CD4-positive, alpha-beta memory T cell (primary cell): ENCODE results near the gene SMYD3. TPM values are rescaled to one million over a fixed set of nuclear protein-coding genes. Genes with fewer than 3 reads are reported as not detected.
"Not testable (repeated sequence)": the region's sequence is repeated elsewhere in the genome, so short reads cannot be mapped to it uniquely, and the experiment has no call there.

Experiments
- CTCF ChIA-PET: fragments of 350-600 bp; sonication (Branson Sonifier 250); formaldehyde crosslinking; loops from one replicate; lab custom pipeline; 2021; ENCODE audit warnings: inconsistent platforms; ENCODE audit not compliant: partially characterized antibody; lab: Charles Lee
- POLR2A ChIA-PET: fragments of 350-600 bp; sonication (Branson Sonifier 250); formaldehyde crosslinking; loops from one replicate; lab custom pipeline; 2021; ENCODE audit not compliant: partially characterized antibody; lab: Charles Lee
- DNase-seq, 5 donors: peaks; one replicate each; pipeline versions ENCODE4 v3.0.0 to v3.0.0-alpha.2; 2020 to 2022; ENCODE audit warnings: mixed read lengths in 1 of 5
- H3K27ac ChIP-seq: one replicate; pipeline ENCODE4 v1.7.0; 2013; ENCODE audit warnings: low read depth, low read length
- H3K27me3 ChIP-seq: 2 replicates; pipeline ENCODE4 v1.7.0; 2013; ENCODE audit warnings: mild to moderate bottlenecking, low read length, moderate library complexity; ENCODE audit not compliant: insufficient read depth
- H3K36me3 ChIP-seq: 2 replicates; pipeline ENCODE4 v1.7.0; 2013; ENCODE audit warnings: mild to moderate bottlenecking, low read length, moderate library complexity; ENCODE audit not compliant: insufficient read depth
- H3K4me1 ChIP-seq: 2 replicates; pipeline ENCODE4 v1.7.0; 2013; ENCODE audit warnings: mild to moderate bottlenecking, low read length, moderate library complexity; ENCODE audit not compliant: insufficient read depth
- H3K4me3 ChIP-seq, 2 donors: one replicate each; pipeline ENCODE4 v1.7.0; 2013; ENCODE audit warnings: low read length in 2 of 2, mild to moderate bottlenecking in 1 of 2
- H3K9me3 ChIP-seq, 2 donors: one replicate each; pipeline ENCODE4 v1.7.0; 2013; ENCODE audit warnings: low read length in 2 of 2, control low read depth in 1 of 2; ENCODE audit not compliant: control insufficient read depth in 1 of 2
- H3K27ac Mint-ChIP-seq, 7 donors: one replicate each; pipeline ENCODE4 v1.8.0; 2020 to 2021; ENCODE audit warnings: mixed read lengths in 7 of 7, mild to moderate bottlenecking in 6 of 7, inconsistent platforms in 3 of 7, moderate library complexity in 3 of 7
- H3K27me3 Mint-ChIP-seq, 2 donors: one replicate each; pipeline ENCODE4 v1.8.0; 2020 to 2021; ENCODE audit warnings: mixed read lengths in 2 of 2
- H3K36me3 Mint-ChIP-seq, 2 donors: one replicate each; pipeline ENCODE4 v1.8.0; 2020 to 2021; ENCODE audit warnings: mixed read lengths in 2 of 2, inconsistent platforms in 1 of 2, mild to moderate bottlenecking in 1 of 2
- H3K4me1 Mint-ChIP-seq, 4 donors: one replicate each; pipeline ENCODE4 v1.8.0; 2020 to 2021; ENCODE audit warnings: mixed read lengths in 4 of 4, mild to moderate bottlenecking in 1 of 4
- H3K4me3 Mint-ChIP-seq, 8 donors: one replicate each; pipeline ENCODE4 v1.8.0; 2020 to 2021; ENCODE audit warnings: mixed read lengths in 8 of 8, mild to moderate bottlenecking in 7 of 8, moderate library complexity in 6 of 8, inconsistent platforms in 3 of 8
- H3K9me3 Mint-ChIP-seq, 8 donors: one replicate each; pipeline ENCODE4 v1.8.0; 2020 to 2021; ENCODE audit warnings: mixed read lengths in 8 of 8, mild to moderate bottlenecking in 5 of 8, inconsistent platforms in 3 of 8, moderate library complexity in 1 of 8
- intact Hi-C: fragments of 100-400 bp; cut with micrococcal nuclease; formaldehyde crosslinking; loops from one replicate; pipeline ENCODE4 v1.15.1; 2023
- polyA plus RNA-seq, 2 donors: library from polyadenylated mRNA; unstranded; fragments of 300-500 nt; fragmentation: Illumina TruSeq; gene quantifications; one replicate each; pipeline ENCODE4 v1.2.3, GENCODE V29; 2021
- total RNA-seq, 2 experiments: library from RNA; stranded (reverse); gene quantifications; one replicate each; pipeline ENCODE4 v1.2.3, GENCODE V29; 2021

Gene SMYD3
- total and polyA plus RNA-seq, 4 experiments from 2014 or later = 19.5 to 28.9 (median 22.9) TPM

GRCh38 chr1:245948786-245949185 is 558.3 kb downstream of the SMYD3 start:
- peaks cover 9 to 23% (median 14%) of the 10 kb centered on the region in 4 donors for H3K4me1 Mint-ChIP-seq
- Histone ChIP-seq H3K9me3 (no peaks in the 10 kb centered on the region), H3K4me1 (peaks cover 11% of the 10 kb centered on the region), H3K27ac (no peak overlapping the region), H3K36me3 (no peaks in the 10 kb centered on the region), H3K27me3 (no peaks in the 10 kb centered on the region), H3K4me3 (no peak overlapping the region)
- CTCF ChIA-PET = no interaction called here
- no peak overlapping the region for H3K27ac Mint-ChIP-seq
- POLR2A ChIA-PET = interaction anchor here (0.5 kb wide), 1 partner anchor 35 kb away, joined by 3 read pairs; no protein-coding TSS in a partner anchor
- H3K4me3 Mint-ChIP-seq = no peak overlapping the region
- peaks cover 0 to 19% (median 7%) of the 10 kb centered on the region in 8 donors for H3K9me3 Mint-ChIP-seq
- DNase-seq = no peak
- no peaks in the 10 kb centered on the region for H3K27me3 Mint-ChIP-seq
- intact Hi-C loops = no loop called here
- H3K36me3 Mint-ChIP-seq = peaks cover 0 to 24% of the 10 kb centered on the region in 2 donors

GRCh38 chr1:245946905-245947304 is 560.2 kb downstream of the SMYD3 start:
- Histone ChIP-seq H3K9me3 (no peaks in the 10 kb centered on the region), H3K4me3 (no peak overlapping the region), H3K27me3 (no peaks in the 10 kb centered on the region), H3K36me3 (no peaks in the 10 kb centered on the region), H3K27ac (no peak overlapping the region), H3K4me1 (peaks cover 11% of the 10 kb centered on the region)
- H3K4me1 Mint-ChIP-seq = peaks cover 16 to 23% (median 20%) of the 10 kb centered on the region in 4 donors
- ChIA-PET POLR2A (interaction anchor here (1.3 kb wide), 1 partner anchor 9 kb away, joined by 3 read pairs; no protein-coding TSS in a partner anchor), CTCF (no interaction called here)
- no peak for DNase-seq
- no peaks in the 10 kb centered on the region for H3K27me3 Mint-ChIP-seq
- H3K27ac Mint-ChIP-seq = no peak overlapping the region
- H3K9me3 Mint-ChIP-seq = peaks cover 0 to 19% (median 7%) of the 10 kb centered on the region in 8 donors
- peaks cover 1 to 24% of the 10 kb centered on the region in 2 donors for H3K36me3 Mint-ChIP-seq
- H3K4me3 Mint-ChIP-seq = no peak overlapping the region
- intact Hi-C loops = no loop called here

GRCh38 chr1:245945136-245945535 is 561.9 kb downstream of the SMYD3 start:
- Mint-ChIP-seq H3K36me3 (peaks cover 1 to 16% of the 10 kb centered on the region in 2 donors), H3K4me1 (peaks cover 16 to 23% (median 20%) of the 10 kb centered on the region in 4 donors), H3K9me3 (peaks cover 0 to 19% (median 7%) of the 10 kb centered on the region in 8 donors)
- H3K27ac Mint-ChIP-seq, H3K9me3 ChIP-seq, H3K4me3 ChIP-seq, H3K27me3 ChIP-seq, H3K27ac ChIP-seq, CTCF ChIA-PET, intact Hi-C loops, DNase-seq, H3K36me3 ChIP-seq, H3K4me3 Mint-ChIP-seq, H3K27me3 Mint-ChIP-seq, POLR2A ChIA-PET: not testable (repeated sequence)
- H3K4me1 ChIP-seq = peaks cover 11% of the 10 kb centered on the region

- CTCF ChIA-PET = interaction anchor here (0.6 kb wide), 1 partner anchor 755 kb away, joined by 3 read pairs; no protein-coding TSS in a partner anchor
- POLR2A ChIA-PET = interaction anchor here (2.0 kb wide), 1 partner anchor 14 kb away, joined by 4 read pairs; no protein-coding TSS in a partner anchor
Measured at GRCh38 chr1:245942856-245943255, 564.2 kb downstream of the SMYD3 start.

GRCh38 chr1:245941771-245942170 is 565.3 kb downstream of the SMYD3 start:
- CTCF ChIA-PET, H3K27ac Mint-ChIP-seq: not testable (repeated sequence)

More at GRCh38 chr1:245942856-245943255, 564.2 kb downstream of the SMYD3 start:
- H3K9me3 Mint-ChIP-seq = peaks cover 0 to 19% (median 7%) of the 10 kb centered on the region in 8 donors
- no peaks in the 10 kb centered on the region for H3K27me3 Mint-ChIP-seq
- Histone ChIP-seq H3K27ac (no peak overlapping the region), H3K4me3 (no peak overlapping the region), H3K27me3 (no peaks in the 10 kb centered on the region), H3K9me3 (no peaks in the 10 kb centered on the region), H3K4me1 (peaks cover 11% of the 10 kb centered on the region), H3K36me3 (no peaks in the 10 kb centered on the region)
- peaks cover 16 to 23% (median 20%) of the 10 kb centered on the region in 4 donors for H3K4me1 Mint-ChIP-seq
- peak overlapping the region in 5 of 7 donors; percentile 3 to 77 (median 28) for H3K27ac Mint-ChIP-seq
- DNase-seq = peak in 4 of 5 donors; percentile 37 to 50 (median 38)
- peaks cover 1 to 15% of the 10 kb centered on the region in 2 donors for H3K36me3 Mint-ChIP-seq
- H3K4me3 Mint-ChIP-seq = peak overlapping the region in 6 of 8 donors; percentile 0 to 62 (median 30)
- intact Hi-C loops = no loop called here

GRCh38 chr1:245939756-245940345 is 567.2 kb downstream of the SMYD3 start:
- no peak overlapping the region for H3K27ac ChIP-seq
- no peaks in the 10 kb centered on the region for H3K9me3 ChIP-seq
- no peaks in the 10 kb centered on the region for H3K27me3 Mint-ChIP-seq
- ChIA-PET POLR2A (no interaction called here), CTCF (no interaction called here)
- H3K4me3 ChIP-seq = no peak overlapping the region
- H3K27ac Mint-ChIP-seq = no peak overlapping the region
- H3K4me3 Mint-ChIP-seq = no peak overlapping the region
- peaks cover 0 to 5% (median 2%) of the 10 kb centered on the region in 8 donors for H3K9me3 Mint-ChIP-seq
- no peaks in the 10 kb centered on the region for H3K36me3 ChIP-seq
- no peaks in the 10 kb centered on the region for H3K27me3 ChIP-seq
- peaks cover 16 to 23% (median 20%) of the 10 kb centered on the region in 4 donors for H3K4me1 Mint-ChIP-seq
- DNase-seq = no peak
- H3K4me1 ChIP-seq = peaks cover 11% of the 10 kb centered on the region
- peaks cover 1 to 7% of the 10 kb centered on the region in 2 donors for H3K36me3 Mint-ChIP-seq
- intact Hi-C loops = no loop called here

More at GRCh38 chr1:245941771-245942170, 565.3 kb downstream of the SMYD3 start:
- H3K27ac ChIP-seq, intact Hi-C loops, H3K9me3 ChIP-seq, DNase-seq, H3K4me3 Mint-ChIP-seq, H3K27me3 ChIP-seq, H3K36me3 ChIP-seq, H3K27me3 Mint-ChIP-seq, H3K4me3 ChIP-seq: not testable (repeated sequence)
- H3K9me3 Mint-ChIP-seq = peaks cover 0 to 19% (median 7%) of the 10 kb centered on the region in 8 donors
- peaks cover 11% of the 10 kb centered on the region for H3K4me1 ChIP-seq
- peaks cover 1 to 18% of the 10 kb centered on the region in 2 donors for H3K36me3 Mint-ChIP-seq
- POLR2A ChIA-PET = interaction anchor here (2.0 kb wide), 1 partner anchor 15 kb away, joined by 4 read pairs; no protein-coding TSS in a partner anchor
- H3K4me1 Mint-ChIP-seq = peaks cover 16 to 23% (median 20%) of the 10 kb centered on the region in 4 donors

- ChIA-PET CTCF (no interaction called here), POLR2A (no interaction called here)
- DNase-seq = no peak
- H3K4me3 Mint-ChIP-seq = no peak overlapping the region
- no peaks in the 10 kb centered on the region for H3K27me3 ChIP-seq
- H3K27ac Mint-ChIP-seq = no peak overlapping the region
- intact Hi-C loops = no loop called here
- H3K4me1 Mint-ChIP-seq = peaks cover 7 to 12% (median 9%) of the 10 kb centered on the region in 4 donors
- peaks cover 1 to 7% of the 10 kb centered on the region in 2 donors for H3K36me3 Mint-ChIP-seq
- no peak overlapping the region for H3K4me3 ChIP-seq
- peaks cover 0 to 2% (median 0%) of the 10 kb centered on the region in 8 donors for H3K9me3 Mint-ChIP-seq
- H3K4me1 ChIP-seq = peaks cover 5% of the 10 kb centered on the region
- no peaks in the 10 kb centered on the region for H3K36me3 ChIP-seq
- H3K27me3 Mint-ChIP-seq = no peaks in the 10 kb centered on the region
- no peak overlapping the region for H3K27ac ChIP-seq
- H3K9me3 ChIP-seq = no peaks in the 10 kb centered on the region
Measured at GRCh38 chr1:245938046-245938435, 569.0 kb downstream of the SMYD3 start.
